CD14-positive monocyte (primary cell): Measurements from ENCODE around the gene TRHDE. TPM values are rescaled to one million over a fixed set of nuclear protein-coding genes. Genes with fewer than 3 reads are reported as not detected.

Experiments used
- DNase-seq, 3 donors: peaks; one replicate each; pipeline ENCODE4 v3.0.0-alpha.2; 2011 to 2022
- H2AFZ ChIP-seq: 2 replicates; pipeline ENCODE4 v1.6.0; 2012; ENCODE audit warnings: mild to moderate bottlenecking, low read depth, low read length, inconsistent platforms; ENCODE audit not compliant: insufficient read depth, poor library complexity, severe bottlenecking
- H3K27ac ChIP-seq, 2 donors: 1 replicate in 1 of 2; 2 replicates in 1 of 2; pipeline ENCODE4 v1.5.1; 2012 to 2013; ENCODE audit warnings: low read length in 2 of 2, control low read depth in 1 of 2, inconsistent platforms in 1 of 2, low read depth in 1 of 2, mild to moderate bottlenecking in 1 of 2
- H3K27me3 ChIP-seq, 2 donors: one replicate each; pipeline versions ENCODE4 v1.6.0 to v1.6.1; 2011 to 2013; ENCODE audit warnings: low read length in 2 of 2; ENCODE audit not compliant: control insufficient read depth in 2 of 2, insufficient read depth in 2 of 2
- H3K36me3 ChIP-seq, 2 donors: replicated peaks in 1 of 2; 1 replicate in 1 of 2; 2 replicates in 1 of 2; pipeline versions ENCODE4 v1.5.1 to v1.6.1; 2012 to 2013; ENCODE audit warnings: low read length in 2 of 2, control low read depth in 1 of 2, inconsistent platforms in 1 of 2, mild to moderate bottlenecking in 1 of 2; ENCODE audit not compliant: insufficient read depth in 2 of 2, control insufficient read depth in 1 of 2
- H3K4me1 ChIP-seq, 2 donors: 1 replicate in 1 of 2; 2 replicates in 1 of 2; pipeline versions ENCODE4 v1.5.1 to v1.6.1; 2012 to 2013; ENCODE audit warnings: low read length in 2 of 2, control low read depth in 1 of 2, inconsistent platforms in 1 of 2, mild to moderate bottlenecking in 1 of 2, moderate library complexity in 1 of 2; ENCODE audit not compliant: insufficient read depth in 2 of 2, control insufficient read depth in 1 of 2
- H3K4me2 ChIP-seq: replicated peaks from 2 replicates; pipeline ENCODE3; 2012; ENCODE audit warnings: low read length, moderate library complexity, mild to moderate bottlenecking; ENCODE audit not compliant: poor library complexity, severe bottlenecking; ENCODE audit errors: extremely low read depth
- H3K4me3 ChIP-seq, 3 experiments: fragments of 200-600 bp in 1 of 3; sonication (generic) in 1 of 3; replicated peaks in 1 of 3; 1 replicate in 2 of 3; 2 replicates in 1 of 3; pipeline ENCODE4 v1.5.1; 2011 to 2013; ENCODE audit warnings: low read length in 3 of 3, mild to moderate bottlenecking in 3 of 3, control low read depth in 2 of 3, low read depth in 2 of 3, inconsistent platforms in 1 of 3, moderate library complexity in 1 of 3
- H3K79me2 ChIP-seq: 2 replicates; pipeline ENCODE4 v1.6.0; 2012; ENCODE audit warnings: mild to moderate bottlenecking, control low read depth, inconsistent platforms, low read length, moderate library complexity; ENCODE audit not compliant: insufficient read depth
- H3K9ac ChIP-seq: 2 replicates; pipeline ENCODE4 v1.6.0; 2017; ENCODE audit warnings: low read length, mild to moderate bottlenecking; ENCODE audit not compliant: insufficient read depth, poor library complexity, severe bottlenecking
- H3K9me3 ChIP-seq, 2 donors: replicated peaks in 1 of 2; 1 replicate in 1 of 2; 2 replicates in 1 of 2; pipeline versions ENCODE4 v1.5.1 to v1.6.1; 2012 to 2013; ENCODE audit warnings: low read length in 2 of 2, control low read depth in 1 of 2; ENCODE audit not compliant: control insufficient read depth in 1 of 2, insufficient read depth in 1 of 2
- H4K20me1 ChIP-seq: 2 replicates; pipeline ENCODE4 v1.6.0; 2012; ENCODE audit warnings: mild to moderate bottlenecking, low read length, control low read depth, moderate library complexity; ENCODE audit not compliant: insufficient read depth
- H3K27ac Mint-ChIP-seq, 7 donors: one replicate each; pipeline ENCODE4 v1.8.0; 2020; ENCODE audit warnings: mild to moderate bottlenecking in 7 of 7, mixed read lengths in 7 of 7, moderate library complexity in 6 of 7, inconsistent platforms in 2 of 7
- H3K27me3 Mint-ChIP-seq, 3 donors: one replicate each; pipeline ENCODE4 v1.8.0; 2021 to 2022; ENCODE audit warnings: low read depth in 3 of 3, mild to moderate bottlenecking in 3 of 3, mixed read lengths in 3 of 3, moderate library complexity in 3 of 3, inconsistent platforms in 1 of 3
- H3K36me3 Mint-ChIP-seq, 2 donors: one replicate each; pipeline ENCODE4 v1.8.0; 2020; ENCODE audit warnings: mixed read lengths in 2 of 2, inconsistent platforms in 1 of 2, mild to moderate bottlenecking in 1 of 2
- H3K4me1 Mint-ChIP-seq: one replicate; pipeline ENCODE4 v1.8.0; 2020; ENCODE audit warnings: mild to moderate bottlenecking, mixed read lengths
- H3K4me3 Mint-ChIP-seq, 2 donors: one replicate each; pipeline ENCODE4 v1.8.0; 2020; ENCODE audit warnings: mild to moderate bottlenecking in 2 of 2, mixed read lengths in 2 of 2, moderate library complexity in 1 of 2
- H3K9me3 Mint-ChIP-seq, 7 donors: one replicate each; pipeline ENCODE4 v1.8.0; 2020 to 2022; ENCODE audit warnings: mixed read lengths in 7 of 7, mild to moderate bottlenecking in 6 of 7, moderate library complexity in 6 of 7, inconsistent platforms in 2 of 7
- WGBS: methylation state at CpG from one replicate; pipeline ENCODE4 v1.1.5; 2013; ENCODE audit warnings: missing lambda C conversion rate; ENCODE audit not compliant: insufficient coverage; 5-methylcytosine and 5-hydroxymethylcytosine counted together
- intact Hi-C, 2 donors: fragments of 100-400 bp; cut with micrococcal nuclease; formaldehyde crosslinking; loops; one replicate each; pipeline versions ENCODE4 v1.15.0 to v1.15.1; 2023
- polyA plus RNA-seq, 3 donors: library from polyadenylated mRNA; depleted of rRNA in 1 of 3; unstranded in 2 of 3; stranded (reverse) in 1 of 3; fragments of 300-500 nt in 2 of 3; fragments of >200 nt in 1 of 3; fragmentation: Illumina TruSeq in 2 of 3; gene quantifications; 1 replicate in 2 of 3; 2 replicates in 1 of 3; pipeline ENCODE4 v1.2.3, GENCODE V29; 2012 to 2021
- TF ChIP-seq, protein P1 (sequence below): fragments of 200-600 bp; IDR thresholded peaks from one replicate; pipeline ENCODE4 v1.8.0; 2022; ENCODE audit warnings: antibody characterized with exemption, mild to moderate bottlenecking

Gene TRHDE
- polyA plus RNA-seq, 3 donors = not detected

DNA sequence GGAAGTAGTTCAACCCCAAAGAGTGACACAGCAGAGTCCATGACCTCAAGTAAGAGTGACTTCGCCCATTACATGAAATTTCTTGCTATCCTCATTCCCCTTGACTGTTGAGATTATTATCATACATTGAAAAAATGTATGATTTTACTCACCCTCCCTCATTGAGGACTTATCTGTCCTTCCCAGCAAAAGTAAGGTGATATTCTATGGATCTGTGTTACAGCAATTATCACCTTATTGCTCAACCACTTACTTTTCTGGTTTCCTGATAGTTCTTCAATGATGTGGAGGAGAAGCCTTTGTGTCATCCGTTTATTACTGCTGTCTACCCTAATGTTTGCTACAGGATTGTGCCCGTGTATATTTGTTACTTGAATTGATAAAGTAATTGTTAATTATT, 306.2 kb downstream of the TRHDE start:
- Histone ChIP-seq H3K4me2 (no peak overlapping the region), H3K4me3 (no peak overlapping the region), H3K36me3 (no peaks in the 10 kb centered on the region), H3K27me3 (no peaks in the 10 kb centered on the region), H3K4me1 (no peaks in the 10 kb centered on the region), H3K9me3 (no peaks in the 10 kb centered on the region), H3K27ac (no peak overlapping the region), H3K79me2 (no peaks in the 10 kb centered on the region), H2AFZ (no peak overlapping the region), H4K20me1 (no peaks in the 10 kb centered on the region), H3K9ac (no peak overlapping the region)
- intact Hi-C loops = no loop called here
- H3K4me1 Mint-ChIP-seq = no peaks in the 10 kb centered on the region
- WGBS = no CpG with 5 or more reads among the region's 3 CpGs
- H3K4me3 Mint-ChIP-seq = no peak overlapping the region
- H3K27me3 Mint-ChIP-seq = peaks cover 0 to 1% (median 0%) of the 10 kb centered on the region in 3 donors
- no peak for DNase-seq
- no peak overlapping the region for H3K27ac Mint-ChIP-seq
- H3K36me3 Mint-ChIP-seq = no peaks in the 10 kb centered on the region
- TF ChIP-seq, protein P1, sequence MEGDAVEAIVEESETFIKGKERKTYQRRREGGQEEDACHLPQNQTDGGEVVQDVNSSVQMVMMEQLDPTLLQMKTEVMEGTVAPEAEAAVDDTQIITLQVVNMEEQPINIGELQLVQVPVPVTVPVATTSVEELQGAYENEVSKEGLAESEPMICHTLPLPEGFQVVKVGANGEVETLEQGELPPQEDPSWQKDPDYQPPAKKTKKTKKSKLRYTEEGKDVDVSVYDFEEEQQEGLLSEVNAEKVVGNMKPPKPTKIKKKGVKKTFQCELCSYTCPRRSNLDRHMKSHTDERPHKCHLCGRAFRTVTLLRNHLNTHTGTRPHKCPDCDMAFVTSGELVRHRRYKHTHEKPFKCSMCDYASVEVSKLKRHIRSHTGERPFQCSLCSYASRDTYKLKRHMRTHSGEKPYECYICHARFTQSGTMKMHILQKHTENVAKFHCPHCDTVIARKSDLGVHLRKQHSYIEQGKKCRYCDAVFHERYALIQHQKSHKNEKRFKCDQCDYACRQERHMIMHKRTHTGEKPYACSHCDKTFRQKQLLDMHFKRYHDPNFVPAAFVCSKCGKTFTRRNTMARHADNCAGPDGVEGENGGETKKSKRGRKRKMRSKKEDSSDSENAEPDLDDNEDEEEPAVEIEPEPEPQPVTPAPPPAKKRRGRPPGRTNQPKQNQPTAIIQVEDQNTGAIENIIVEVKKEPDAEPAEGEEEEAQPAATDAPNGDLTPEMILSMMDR = no peak
- no peaks in the 10 kb centered on the region for H3K9me3 Mint-ChIP-seq

DNA sequence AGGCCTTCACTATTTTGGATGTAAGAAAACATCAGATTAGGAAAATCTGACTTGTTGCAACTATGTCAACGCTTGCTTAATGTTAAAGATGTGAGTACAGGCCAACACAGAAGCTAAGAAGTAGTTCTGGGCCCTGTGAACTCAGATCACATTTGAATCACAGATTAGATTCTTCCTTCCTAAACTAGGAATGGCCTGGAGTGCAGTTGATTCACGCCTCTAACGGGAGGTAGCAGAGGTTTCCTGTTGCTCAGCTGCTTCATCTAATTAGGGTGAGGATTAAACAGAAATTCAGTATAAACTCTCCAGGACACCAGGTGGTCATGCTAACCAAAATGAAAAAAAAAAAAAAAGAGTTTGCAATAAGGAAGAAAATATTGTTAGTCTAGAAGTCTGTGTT, 314.3 kb downstream of the TRHDE start:
- no peaks in the 10 kb centered on the region for H3K27me3 Mint-ChIP-seq
- DNase-seq = no peak
- Histone ChIP-seq H3K36me3 (no peaks in the 10 kb centered on the region), H4K20me1 (no peaks in the 10 kb centered on the region), H3K4me3 (no peak overlapping the region), H3K27me3 (no peaks in the 10 kb centered on the region), H3K4me2 (no peak overlapping the region), H3K4me1 (no peaks in the 10 kb centered on the region), H3K27ac (no peak overlapping the region), H2AFZ (no peak overlapping the region), H3K9ac (no peak overlapping the region), H3K79me2 (no peaks in the 10 kb centered on the region), H3K9me3 (peaks cover 0 to 4% of the 10 kb centered on the region in 2 donors)
- TF ChIP-seq, protein P1 = no peak
- no peaks in the 10 kb centered on the region for H3K4me1 Mint-ChIP-seq
- peaks cover 0 to 2% (median 0%) of the 10 kb centered on the region in 7 donors for H3K9me3 Mint-ChIP-seq
- no peak overlapping the region for H3K4me3 Mint-ChIP-seq
- no peaks in the 10 kb centered on the region for H3K36me3 Mint-ChIP-seq
- no CpG with 5 or more reads among the region's 3 CpGs for WGBS
- no peak overlapping the region for H3K27ac Mint-ChIP-seq
- intact Hi-C loops = no loop called here
